NCI-H1694 treated with DMSO at 0.1 percent for 48 hours (cell line): ENCODE data around the gene DDR1.
A peak's percentile ranks its signal among the peaks of the same experiment; 100 is the strongest.
"Not testable (repeated sequence)": the region's sequence is repeated elsewhere in the genome, so short reads cannot be mapped to it uniquely, and the experiment has no call there.

Source experiments
- DNase-seq: peaks from one replicate; lab custom pipeline; 2025; lab: John Stamatoyannopoulos, UW

The DDR1 gene

GRCh38 chr6:30894381-30894780 is 10.1 kb downstream of the DDR1 start:
- DNase-seq = no peak

- DNase-seq = no peak
These were observed 10.6 kb downstream of the DDR1 start for GRCh38 chr6:30894935-30895334.

- DNase-seq = no peak
These were observed 11.0 kb downstream of the DDR1 start for GRCh38 chr6:30895343-30895742.

GRCh38 chr6:30896541-30896940 is 12.2 kb downstream of the DDR1 start:
- no peak for DNase-seq

GRCh38 chr6:30897882-30898281 is 13.6 kb downstream of the DDR1 start:
- no peak for DNase-seq

- no peak for DNase-seq
These were observed 14.5 kb downstream of the DDR1 start for GRCh38 chr6:30898750-30899360.

GRCh38 chr6:30900863-30901417 is 16.6 kb downstream of the DDR1 start:
- DNase-seq = no peak

- no peak for DNase-seq
These were observed 17.1 kb downstream of the DDR1 start for GRCh38 chr6:30901436-30901835.

- not testable (repeated sequence) for DNase-seq
These were observed 17.9 kb downstream of the DDR1 start for GRCh38 chr6:30902196-30902595.

- DNase-seq = no peak
These were observed 18.4 kb downstream of the DDR1 start for GRCh38 chr6:30902709-30903108.

- DNase-seq = no peak
These were observed 18.9 kb downstream of the DDR1 start for GRCh38 chr6:30903236-30903635.

GRCh38 chr6:30907290-30907757 is 23.0 kb downstream of the DDR1 start:
- DNase-seq = not testable (repeated sequence)

GRCh38 chr6:30907758-30908591 is 23.7 kb downstream of the DDR1 start, which contains the start of gene GTF2H4:
TSS of gene GTF2H4 (plus strand) at chr6:30908207.
- peak; percentile 95 for DNase-seq

GRCh38 chr6:30908700-30909099 is 24.4 kb downstream of the DDR1 start:
- no peak for DNase-seq

GRCh38 chr6:30910473-30910872 is 26.2 kb downstream of the DDR1 start:
- DNase-seq = not testable (repeated sequence)

GRCh38 chr6:30912746-30913520 is 28.6 kb downstream of the DDR1 start:
- DNase-seq = no peak

- DNase-seq = no peak
These were observed 29.4 kb downstream of the DDR1 start for GRCh38 chr6:30913721-30914075.

GRCh38 chr6:30914076-30914853 is 29.9 kb downstream of the DDR1 start, which contains the start of gene VARS2:
TSS of gene VARS2 (plus strand) at chr6:30914238. CDS start at chr6:30914837, 599 bp downstream.
- peak; percentile 73 for DNase-seq

- no peak for DNase-seq
These were observed 30.7 kb downstream of the DDR1 start for GRCh38 chr6:30914854-30915590.

GRCh38 chr6:30915591-30915946 is 31.2 kb downstream of the DDR1 start:
- DNase-seq = peak; percentile 47

GRCh38 chr6:30917041-30917440 is 32.7 kb downstream of the DDR1 start:
- no peak for DNase-seq
